22Rv1 (cell line): ENCODE data around the gene IL25.

Source experiments
- CTCF ChIP-seq: fragments of 450-650 bp; IDR thresholded peaks from 2 replicates; pipeline ENCODE4 v1.5.1; 2017; ENCODE audit warnings: mild to moderate bottlenecking
- ZFX ChIP-seq: fragments of 450-650 bp; IDR thresholded peaks from 2 replicates; pipeline ENCODE4 v1.6.1; 2017; ENCODE audit warnings: antibody characterized with exemption, borderline replicate concordance

- TF ChIP-seq CTCF: no peak
- TF ChIP-seq ZFX: no peak
These were observed 32.9 kb upstream of the IL25 start for GRCh38 chr14:23339506-23340268.
